HPDE6-E6E7 (cell line): ENCODE measurements around the gene ATG10.
"Not testable (repeated sequence)": the region's sequence is repeated elsewhere in the genome, so short reads cannot be mapped to it uniquely, and the experiment has no call there.

ENCODE experiments used
- DNase-seq: peaks from one replicate; pipeline ENCODE4 v3.0.0; 2011; ENCODE audit warnings: missing footprints; ENCODE audit errors: extremely low spot score

Gene ATG10

GRCh38 chr5:82054004-82054710 lies 82.3 kb downstream of the ATG10 start:
- DNase-seq: no peak

- no peak for DNase-seq
These were observed 85.2 kb downstream of the ATG10 start for GRCh38 chr5:82057051-82057450.

- DNase-seq: no peak
These were observed 86.9 kb downstream of the ATG10 start for GRCh38 chr5:82058710-82059109.

GRCh38 chr5:82066791-82067190 lies 95.0 kb downstream of the ATG10 start:
- no peak for DNase-seq

GRCh38 chr5:82068042-82068441 lies 96.2 kb downstream of the ATG10 start:
- not testable (repeated sequence) for DNase-seq

- DNase-seq: no peak
These were observed 96.9 kb downstream of the ATG10 start for GRCh38 chr5:82068723-82069122.

GRCh38 chr5:82072138-82072537 lies 100.3 kb downstream of the ATG10 start:
- DNase-seq: no peak

GRCh38 chr5:82073179-82073578 lies 101.4 kb downstream of the ATG10 start:
- DNase-seq: no peak

- DNase-seq: no peak
These were observed 103.1 kb downstream of the ATG10 start for GRCh38 chr5:82074950-82075349.

GRCh38 chr5:82077496-82077895 lies 105.7 kb downstream of the ATG10 start:
- DNase-seq: no peak

GRCh38 chr5:82091617-82092016 lies 119.8 kb downstream of the ATG10 start:
- DNase-seq: no peak

GRCh38 chr5:82095536-82095935 lies 123.7 kb downstream of the ATG10 start:
- no peak for DNase-seq

GRCh38 chr5:82096249-82096648 lies 124.4 kb downstream of the ATG10 start:
- DNase-seq: no peak

GRCh38 chr5:82100303-82101077 lies 128.7 kb downstream of the ATG10 start:
- no peak for DNase-seq

GRCh38 chr5:82104872-82105271 lies 133.0 kb downstream of the ATG10 start:
- DNase-seq: no peak

- DNase-seq: no peak
These were observed 133.6 kb downstream of the ATG10 start for GRCh38 chr5:82105457-82105856.

- no peak for DNase-seq
These were observed 134.4 kb downstream of the ATG10 start for GRCh38 chr5:82106207-82106606.

GRCh38 chr5:82106756-82107155 lies 134.9 kb downstream of the ATG10 start:
- no peak for DNase-seq

- no peak for DNase-seq
These were observed 135.4 kb downstream of the ATG10 start for GRCh38 chr5:82107267-82107666.

- DNase-seq: no peak
These were observed 137.2 kb downstream of the ATG10 start for GRCh38 chr5:82109013-82109412.

- not testable (repeated sequence) for DNase-seq
These were observed 138.1 kb downstream of the ATG10 start for GRCh38 chr5:82109915-82110314.

- no peak for DNase-seq
These were observed 139.4 kb downstream of the ATG10 start for GRCh38 chr5:82111191-82111590.

GRCh38 chr5:82115858-82116257 lies 144.0 kb downstream of the ATG10 start:
- no peak for DNase-seq
